OCI-LY3 (cell line): Measurements from ENCODE around the gene TMEM53.
"Not testable (repeated sequence)": the region's sequence is repeated elsewhere in the genome, so short reads cannot be mapped to it uniquely, and the experiment has no call there.

Source experiments
- H2AFZ ChIP-seq: fragments of 200-600, 300-600 bp; shearing (Covaris generic); 2 replicates; pipeline ENCODE4 v1.6.0; 2014; ENCODE audit warnings: antibody characterized with exemption, low read depth, low read length
- H3K27ac ChIP-seq: fragments of 200-600, 300-600 bp; sonication (generic); 2 replicates; pipeline ENCODE4 v1.5.1; 2014; ENCODE audit warnings: mild to moderate bottlenecking, low read length, moderate library complexity, mixed read lengths
- H3K27me3 ChIP-seq: fragments of 200-600, 300-600 bp; sonication (generic); 2 replicates; pipeline ENCODE4 v1.6.1; 2014; ENCODE audit warnings: low read depth, low read length, mixed read lengths
- H3K36me3 ChIP-seq: fragments of 200-600, 300-600 bp; sonication (generic); replicated peaks from 2 replicates; pipeline ENCODE3; 2014; ENCODE audit warnings: low read depth, low read length, mixed read lengths
- H3K4me1 ChIP-seq: fragments of 300-600, 200-600 bp; sonication (generic); 2 replicates; pipeline ENCODE4 v1.6.1; 2014; ENCODE audit warnings: low read length, mixed read lengths
- H3K4me2 ChIP-seq: fragments of 200-600, 300-600 bp; sonication (generic); 2 replicates; pipeline ENCODE4 v1.6.1; 2014; ENCODE audit warnings: low read length, mixed read lengths
- H3K4me3 ChIP-seq: fragments of 300-600, 200-600 bp; sonication (generic); 2 replicates; pipeline ENCODE4 v1.5.1; 2014; ENCODE audit warnings: antibody characterized with exemption, mild to moderate bottlenecking, low read length, moderate library complexity
- H3K79me2 ChIP-seq: fragments of 300-600, 200-600 bp; shearing (Covaris generic); 2 replicates; pipeline ENCODE4 v1.6.1; 2014; ENCODE audit warnings: mild to moderate bottlenecking, low read length, mixed read lengths
- H3K9ac ChIP-seq: fragments of 300-600, 200-600 bp; shearing (Covaris generic); 2 replicates; pipeline ENCODE4 v1.6.0; 2014; ENCODE audit warnings: mild to moderate bottlenecking, low read length, moderate library complexity
- H3K9me3 ChIP-seq: fragments of 200-600, 300-600 bp; shearing (Covaris generic); 2 replicates; pipeline ENCODE4 v1.6.1; 2014; ENCODE audit warnings: low read length, mixed read lengths; ENCODE audit not compliant: insufficient read depth
- H4K20me1 ChIP-seq: fragments of 200-600, 300-600 bp; sonication (generic); 2 replicates; pipeline ENCODE4 v1.6.1; 2016; ENCODE audit warnings: low read length, mixed read lengths; ENCODE audit not compliant: insufficient read depth
- CTCF ChIP-seq: fragments of 200-600, 300-600 bp; sonication (generic); IDR thresholded peaks from 2 replicates; pipeline ENCODE4 v1.5.1; 2014; ENCODE audit warnings: antibody characterized with exemption, low read length, low read depth
- EZH2phosphoT487 ChIP-seq: fragments of 200-600 bp; shearing (Covaris generic); IDR thresholded peaks from 2 replicates; pipeline ENCODE4 v1.6.1; 2018; ENCODE audit warnings: antibody characterized with exemption, mixed run types, low read depth

The TMEM53 gene

GRCh38 chr1:44705470-44705869, 31.2 kb upstream of the TMEM53 start:
- Histone ChIP-seq H3K27ac (no peak overlapping the region), H2AFZ (no peak overlapping the region), H3K27me3 (no peaks in the 10 kb centered on the region), H3K36me3 (no peaks in the 10 kb centered on the region), H4K20me1 (no peaks in the 10 kb centered on the region), H3K4me2 (no peak overlapping the region), H3K9me3 (no peaks in the 10 kb centered on the region), H3K9ac (no peak overlapping the region), H3K79me2 (no peaks in the 10 kb centered on the region), H3K4me1 (peaks cover 3% of the 10 kb centered on the region), H3K4me3 (no peak overlapping the region)
- TF ChIP-seq CTCF (no peak), EZH2phosphoT487 (no peak)

DNA sequence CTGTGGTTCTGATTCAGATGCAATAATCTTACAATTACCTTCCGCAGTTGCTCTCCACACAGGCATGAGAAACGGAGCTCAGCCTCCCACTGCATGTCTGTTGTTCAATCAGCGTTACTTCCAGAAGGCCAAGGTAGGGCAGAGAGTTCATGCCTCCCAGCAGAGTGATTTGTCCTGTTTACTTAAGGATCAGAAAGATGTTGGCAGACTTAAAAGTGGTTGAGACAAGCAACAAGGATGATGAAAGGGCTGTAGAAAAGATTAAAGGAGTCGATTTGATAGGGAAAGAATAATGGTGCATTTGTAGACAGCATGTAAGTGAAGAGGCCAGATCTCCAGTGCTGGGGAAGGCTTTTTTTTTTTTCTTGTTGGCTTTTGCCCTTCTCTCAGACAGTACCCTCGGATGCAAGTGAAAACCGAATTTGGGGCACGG, 26.9 kb upstream of the TMEM53 start:
- Histone ChIP-seq H4K20me1 (no peaks in the 10 kb centered on the region), H3K9ac (no peak overlapping the region), H3K27ac (no peak overlapping the region), H3K9me3 (no peaks in the 10 kb centered on the region), H3K4me2 (no peak overlapping the region), H3K27me3 (no peaks in the 10 kb centered on the region), H3K4me3 (no peak overlapping the region), H3K36me3 (no peaks in the 10 kb centered on the region), H3K79me2 (no peaks in the 10 kb centered on the region), H3K4me1 (peaks cover 24% of the 10 kb centered on the region), H2AFZ (no peak overlapping the region)
- no peak for TF ChIP-seq EZH2phosphoT487
- no peak for TF ChIP-seq CTCF

- Histone ChIP-seq H3K4me1 (peaks cover 25% of the 10 kb centered on the region), H3K36me3 (no peaks in the 10 kb centered on the region), H3K27ac (no peak overlapping the region), H3K4me2 (no peak overlapping the region), H3K4me3 (no peak overlapping the region), H2AFZ (no peak overlapping the region), H4K20me1 (no peaks in the 10 kb centered on the region), H3K9me3 (no peaks in the 10 kb centered on the region), H3K79me2 (no peaks in the 10 kb centered on the region), H3K27me3 (no peaks in the 10 kb centered on the region), H3K9ac (no peak overlapping the region)
- no peak for TF ChIP-seq EZH2phosphoT487
- no peak for TF ChIP-seq CTCF
These were observed 26.3 kb upstream of the TMEM53 start for GRCh38 chr1:44700573-44700972.

GRCh38 chr1:44699375-44699774, 25.1 kb upstream of the TMEM53 start:
- H3K4me3 ChIP-seq, H3K9me3 ChIP-seq, H3K4me2 ChIP-seq, H3K9ac ChIP-seq, H3K79me2 ChIP-seq, H3K27ac ChIP-seq, H3K27me3 ChIP-seq, H4K20me1 ChIP-seq, H2AFZ ChIP-seq, H3K36me3 ChIP-seq: not testable (repeated sequence)
- H3K4me1 ChIP-seq = peaks cover 32% of the 10 kb centered on the region

GRCh38 chr1:44698138-44698537, 23.9 kb upstream of the TMEM53 start:
- Histone ChIP-seq H3K4me2 (peak overlapping the region; percentile 20; the same call in 1 of the 2 replicates), H4K20me1 (no peaks in the 10 kb centered on the region), H3K4me3 (no peak overlapping the region), H2AFZ (no peak overlapping the region), H3K4me1 (peaks cover 32% of the 10 kb centered on the region), H3K27me3 (no peaks in the 10 kb centered on the region), H3K27ac (no peak overlapping the region), H3K36me3 (no peaks in the 10 kb centered on the region), H3K79me2 (no peaks in the 10 kb centered on the region), H3K9ac (no peak overlapping the region), H3K9me3 (no peaks in the 10 kb centered on the region)
- TF ChIP-seq EZH2phosphoT487 = no peak
- no peak for TF ChIP-seq CTCF
